ENCODE measurements around the gene SYT14.

DNA sequence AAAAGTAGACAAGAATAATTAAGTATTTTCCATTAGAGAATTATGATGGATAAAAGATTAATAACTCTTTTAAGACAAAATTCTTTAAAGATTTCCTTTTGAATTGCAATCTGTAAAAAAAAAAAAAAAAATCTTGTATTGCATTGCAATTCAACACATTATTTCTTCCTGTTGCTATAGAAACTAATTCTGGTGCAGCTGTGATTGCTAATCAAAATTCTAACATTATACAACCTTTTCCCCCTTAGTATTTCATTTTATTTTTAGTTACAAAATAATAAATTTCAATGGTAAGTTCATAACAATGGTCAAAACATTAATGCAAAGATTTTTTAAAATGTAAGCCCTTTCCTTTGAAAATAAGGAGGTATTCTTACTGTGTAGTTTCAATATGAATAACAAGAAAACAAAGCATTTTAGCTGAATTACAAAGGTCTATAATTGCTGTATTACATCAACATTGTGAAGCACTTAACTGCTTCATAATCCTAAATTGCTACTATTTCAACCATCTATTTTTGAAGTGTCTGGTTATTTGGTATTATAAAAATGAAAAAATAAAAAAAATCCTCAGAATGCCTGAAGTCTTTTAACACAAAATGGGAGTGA lies 135.0 kb downstream of the SYT14 start:
- TF ChIP-seq EZH2 (IDR thresholded peaks at IDR 0.05): no peak
- TF ChIP-seq, protein P1, sequence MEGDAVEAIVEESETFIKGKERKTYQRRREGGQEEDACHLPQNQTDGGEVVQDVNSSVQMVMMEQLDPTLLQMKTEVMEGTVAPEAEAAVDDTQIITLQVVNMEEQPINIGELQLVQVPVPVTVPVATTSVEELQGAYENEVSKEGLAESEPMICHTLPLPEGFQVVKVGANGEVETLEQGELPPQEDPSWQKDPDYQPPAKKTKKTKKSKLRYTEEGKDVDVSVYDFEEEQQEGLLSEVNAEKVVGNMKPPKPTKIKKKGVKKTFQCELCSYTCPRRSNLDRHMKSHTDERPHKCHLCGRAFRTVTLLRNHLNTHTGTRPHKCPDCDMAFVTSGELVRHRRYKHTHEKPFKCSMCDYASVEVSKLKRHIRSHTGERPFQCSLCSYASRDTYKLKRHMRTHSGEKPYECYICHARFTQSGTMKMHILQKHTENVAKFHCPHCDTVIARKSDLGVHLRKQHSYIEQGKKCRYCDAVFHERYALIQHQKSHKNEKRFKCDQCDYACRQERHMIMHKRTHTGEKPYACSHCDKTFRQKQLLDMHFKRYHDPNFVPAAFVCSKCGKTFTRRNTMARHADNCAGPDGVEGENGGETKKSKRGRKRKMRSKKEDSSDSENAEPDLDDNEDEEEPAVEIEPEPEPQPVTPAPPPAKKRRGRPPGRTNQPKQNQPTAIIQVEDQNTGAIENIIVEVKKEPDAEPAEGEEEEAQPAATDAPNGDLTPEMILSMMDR (IDR thresholded peaks at IDR 0.05): no peak

Data from neural progenitor cell (in vitro differentiated cells).